Activated B cell treated with CpG ODN at 0.5 μM for 24 hours (primary cell): ENCODE results near the gene C5orf58. TPM values are rescaled to one million over a fixed set of nuclear protein-coding genes. Genes with fewer than 3 reads are reported as not detected.

Experiments
- ATAC-seq: fragments of 200-7000 bp; cut with Tn5 transposase; one replicate; pipeline ENCODE4 v1.10.0; 2021; ENCODE audit warnings: low read depth, mild to moderate bottlenecking, moderate library complexity
- CTCF ChIA-PET: fragments of 350-600 bp; sonication (Branson Sonifier 250); formaldehyde crosslinking; loops from one replicate; lab custom pipeline; 2021; ENCODE audit warnings: antibody characterized with exemption; lab: Charles Lee
- POLR2A ChIA-PET: fragments of 350-600 bp; sonication (Branson Sonifier 250); formaldehyde crosslinking; loops from one replicate; lab custom pipeline; 2021; ENCODE audit warnings: antibody characterized with exemption; lab: Charles Lee
- DNase-seq: peaks from one replicate; pipeline ENCODE4 v3.0.0; 2022
- H3K27ac Mint-ChIP-seq: one replicate; pipeline ENCODE4 v1.8.0; 2020; ENCODE audit warnings: mixed read lengths
- H3K27me3 Mint-ChIP-seq: one replicate; pipeline ENCODE4 v1.8.0; 2021; ENCODE audit warnings: mixed read lengths
- H3K36me3 Mint-ChIP-seq: one replicate; pipeline ENCODE4 v1.8.0; 2021; ENCODE audit warnings: low read depth, mixed read lengths
- H3K4me1 Mint-ChIP-seq: one replicate; pipeline ENCODE4 v1.8.0; 2021; ENCODE audit warnings: mixed read lengths
- H3K4me3 Mint-ChIP-seq: one replicate; pipeline ENCODE4 v1.8.0; 2020; ENCODE audit warnings: mild to moderate bottlenecking, mixed read lengths
- H3K9me3 Mint-ChIP-seq: one replicate; pipeline ENCODE4 v1.8.0; 2020; ENCODE audit warnings: mixed read lengths
- intact Hi-C: fragments of 100-400 bp; cut with micrococcal nuclease; formaldehyde crosslinking; loops from one replicate; pipeline ENCODE4 v1.15.1; 2024
- total RNA-seq: library from RNA; stranded (reverse); gene quantifications from 2 replicates; pipeline ENCODE4 v1.2.3, GENCODE V29; 2022
- TF ChIP-seq, protein P1 (sequence below): fragments of 200-600 bp; IDR thresholded peaks from one replicate; pipeline ENCODE4 v1.8.0; 2022; ENCODE audit warnings: antibody characterized with exemption, mild to moderate bottlenecking

The C5orf58 gene
- total RNA-seq, 1 donor from 2014 or later = not detected

DNA sequence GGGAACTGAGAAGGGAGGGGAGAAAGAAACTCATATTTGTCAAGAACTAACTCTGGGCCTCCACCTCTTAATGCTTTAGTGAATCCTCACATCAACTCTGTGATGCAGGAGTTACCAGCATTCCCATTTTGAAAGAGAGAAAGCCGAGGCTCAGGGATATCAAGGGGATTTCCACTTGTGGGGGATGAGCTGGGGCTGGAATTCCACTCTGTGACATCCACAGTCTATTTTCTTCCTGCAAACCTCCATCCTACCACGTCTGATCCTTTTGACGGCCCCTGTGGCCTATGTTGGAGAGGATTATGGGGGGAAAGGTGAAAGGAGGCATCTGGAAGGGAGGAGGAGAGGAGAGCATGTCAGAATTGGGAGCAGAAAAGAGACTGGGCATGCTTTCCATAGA, 55.8 kb downstream of the C5orf58 start:
- TF ChIP-seq, protein P1, sequence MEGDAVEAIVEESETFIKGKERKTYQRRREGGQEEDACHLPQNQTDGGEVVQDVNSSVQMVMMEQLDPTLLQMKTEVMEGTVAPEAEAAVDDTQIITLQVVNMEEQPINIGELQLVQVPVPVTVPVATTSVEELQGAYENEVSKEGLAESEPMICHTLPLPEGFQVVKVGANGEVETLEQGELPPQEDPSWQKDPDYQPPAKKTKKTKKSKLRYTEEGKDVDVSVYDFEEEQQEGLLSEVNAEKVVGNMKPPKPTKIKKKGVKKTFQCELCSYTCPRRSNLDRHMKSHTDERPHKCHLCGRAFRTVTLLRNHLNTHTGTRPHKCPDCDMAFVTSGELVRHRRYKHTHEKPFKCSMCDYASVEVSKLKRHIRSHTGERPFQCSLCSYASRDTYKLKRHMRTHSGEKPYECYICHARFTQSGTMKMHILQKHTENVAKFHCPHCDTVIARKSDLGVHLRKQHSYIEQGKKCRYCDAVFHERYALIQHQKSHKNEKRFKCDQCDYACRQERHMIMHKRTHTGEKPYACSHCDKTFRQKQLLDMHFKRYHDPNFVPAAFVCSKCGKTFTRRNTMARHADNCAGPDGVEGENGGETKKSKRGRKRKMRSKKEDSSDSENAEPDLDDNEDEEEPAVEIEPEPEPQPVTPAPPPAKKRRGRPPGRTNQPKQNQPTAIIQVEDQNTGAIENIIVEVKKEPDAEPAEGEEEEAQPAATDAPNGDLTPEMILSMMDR = no peak
- Mint-ChIP-seq H3K27ac (no peak overlapping the region), H3K4me1 (peaks cover 11% of the 10 kb centered on the region), H3K36me3 (peaks cover 26% of the 10 kb centered on the region), H3K27me3 (peaks cover 5% of the 10 kb centered on the region), H3K9me3 (peaks cover 13% of the 10 kb centered on the region), H3K4me3 (no peak overlapping the region)
- ATAC-seq (no peak), DNase-seq (no peak)
- ChIA-PET POLR2A (interaction anchor here (1.5 kb wide), 1 partner anchor 43 kb away, joined by 6 read pairs; no protein-coding TSS in a partner anchor), CTCF (interaction anchor here (1.0 kb wide), 1 partner anchor 26 kb away, joined by 3 read pairs; no protein-coding TSS in a partner anchor)
- intact Hi-C loops = no loop called here

DNA sequence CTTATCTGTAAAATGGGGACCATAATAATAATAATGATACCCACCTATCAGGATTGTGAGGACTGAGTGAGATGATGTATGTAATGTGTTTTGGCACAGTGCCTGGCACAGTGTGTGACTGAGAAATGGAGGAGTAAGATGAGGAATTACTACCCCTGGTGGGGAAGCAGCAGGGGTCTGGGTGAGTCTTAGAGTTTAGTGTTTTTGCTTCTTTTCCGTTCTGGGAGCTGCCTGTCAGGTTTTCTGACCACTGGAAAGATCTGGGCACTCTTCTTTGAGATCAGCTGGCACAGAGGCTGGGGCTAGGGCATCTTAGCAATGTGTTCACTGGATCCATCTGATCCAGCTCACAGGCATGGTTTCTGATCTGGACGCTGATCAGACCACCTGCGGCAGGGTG, 56.3 kb downstream of the C5orf58 start:
- DNase-seq = no peak
- Mint-ChIP-seq H3K27ac (no peak overlapping the region), H3K27me3 (peaks cover 5% of the 10 kb centered on the region), H3K36me3 (peaks cover 25% of the 10 kb centered on the region), H3K4me1 (peaks cover 17% of the 10 kb centered on the region), H3K9me3 (peaks cover 9% of the 10 kb centered on the region), H3K4me3 (no peak overlapping the region)
- TF ChIP-seq, protein P1 = no peak
- ChIA-PET POLR2A (interaction anchor here (0.7 to 1.5 kb wide), 4 partner anchors 11 to 407 kb away, joined by 4 to 7 read pairs (median 6); no protein-coding TSS in a partner anchor), CTCF (no interaction called here)
- intact Hi-C loops = no loop called here
- ATAC-seq = no peak

DNA sequence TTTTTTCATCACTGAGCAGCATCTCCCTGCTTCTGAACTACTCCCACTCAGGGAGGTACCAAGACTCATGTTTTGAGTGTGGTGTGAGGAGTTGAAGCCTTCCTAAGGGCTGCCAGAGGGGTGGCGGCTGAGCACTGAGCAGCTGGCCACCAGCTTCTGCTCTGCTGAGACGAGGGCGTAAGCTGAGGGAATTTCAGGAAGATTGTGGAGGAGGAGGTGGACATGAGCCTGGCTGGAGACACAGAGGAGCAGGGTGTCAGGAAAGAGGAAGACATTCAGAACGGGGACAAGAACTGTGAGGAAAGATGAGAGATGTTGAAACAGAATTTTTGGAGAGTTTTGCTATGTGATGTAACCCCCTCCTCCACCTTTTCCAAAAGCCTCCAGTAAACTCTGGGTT, 57.0 kb downstream of the C5orf58 start:
- ATAC-seq = no peak
- no peak overlapping the region for H3K27ac Mint-ChIP-seq

DNA sequence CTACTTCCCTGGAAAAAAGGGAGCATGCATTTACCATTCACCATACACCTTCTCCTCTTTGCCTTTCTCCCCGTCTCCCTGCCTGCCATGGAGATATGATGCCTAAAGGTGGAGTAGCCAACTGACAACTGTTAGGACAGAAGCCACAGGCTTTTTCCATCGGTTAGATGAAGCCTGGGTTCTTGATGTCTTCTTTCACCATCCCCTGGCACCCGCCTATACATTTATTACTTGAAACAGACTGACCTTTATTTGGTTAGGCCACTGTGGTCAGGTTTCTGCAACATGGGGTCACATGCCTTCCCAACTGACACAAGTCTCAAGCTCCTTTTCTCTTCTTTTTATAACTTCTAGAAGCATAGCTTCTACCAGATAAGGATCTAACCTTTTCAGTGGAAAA, 57.7 kb downstream of the C5orf58 start:
- Mint-ChIP-seq H3K4me3 (no peak overlapping the region), H3K9me3 (peaks cover 2% of the 10 kb centered on the region), H3K27ac (no peak overlapping the region), H3K27me3 (peaks cover 5% of the 10 kb centered on the region), H3K36me3 (peaks cover 16% of the 10 kb centered on the region), H3K4me1 (peaks cover 29% of the 10 kb centered on the region)
- ATAC-seq (no peak), DNase-seq (no peak)
- TF ChIP-seq, protein P1 = no peak
- intact Hi-C loops = no loop called here
- POLR2A ChIA-PET = interaction anchor here (0.7 kb wide), 1 partner anchor 16 kb away, joined by 3 read pairs; no protein-coding TSS in a partner anchor
- CTCF ChIA-PET = interaction anchor here (1.2 kb wide), 1 partner anchor 64 kb away, joined by 3 read pairs; no protein-coding TSS in a partner anchor

More for the DNA sequence above, 57.0 kb downstream of the C5orf58 start:
- TF ChIP-seq, protein P1 = no peak
- Mint-ChIP-seq H3K4me1 (peaks cover 22% of the 10 kb centered on the region), H3K36me3 (peaks cover 21% of the 10 kb centered on the region), H3K4me3 (no peak overlapping the region), H3K27me3 (peaks cover 5% of the 10 kb centered on the region), H3K9me3 (peaks cover 5% of the 10 kb centered on the region)
- no peak for DNase-seq
- intact Hi-C loops = no loop called here
- ChIA-PET POLR2A (interaction anchor here (0.7 to 1.5 kb wide), 5 partner anchors 11 to 408 kb away, joined by 3 to 7 read pairs (median 6); no protein-coding TSS in a partner anchor), CTCF (no interaction called here)
